ENCODE results near the gene BLTP2. TPM values are rescaled to one million over a fixed set of nuclear protein-coding genes. Genes with fewer than 3 reads are reported as not detected.
"Not testable (repeated sequence)": the region's sequence is repeated elsewhere in the genome, so short reads cannot be mapped to it uniquely, and the experiment has no call there.

Gene BLTP2
- polyA plus RNA-seq, 5 donors: 70.4 to 87.5 (median 77.3) TPM

DNA sequence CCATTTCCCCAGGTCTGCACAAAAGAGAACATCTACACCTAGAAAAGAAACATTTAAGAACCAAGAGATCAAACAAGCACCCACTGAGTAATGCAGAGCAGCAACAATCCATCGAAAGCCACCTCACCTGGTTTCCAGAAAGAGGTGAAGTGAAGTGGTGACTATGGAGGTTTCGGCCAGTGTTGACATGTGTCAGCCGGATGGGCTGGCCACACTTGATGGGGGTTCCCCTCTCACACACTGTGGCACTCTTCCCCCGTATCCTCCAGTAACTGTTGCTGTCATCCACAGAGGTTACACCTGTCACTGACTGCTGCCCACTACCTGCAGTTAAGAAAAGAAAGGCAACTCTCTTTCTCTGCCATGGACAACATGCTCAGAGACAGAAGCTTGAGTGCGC, 10.2 kb upstream of the BLTP2 start:
- no peak for DNase-seq

DNA sequence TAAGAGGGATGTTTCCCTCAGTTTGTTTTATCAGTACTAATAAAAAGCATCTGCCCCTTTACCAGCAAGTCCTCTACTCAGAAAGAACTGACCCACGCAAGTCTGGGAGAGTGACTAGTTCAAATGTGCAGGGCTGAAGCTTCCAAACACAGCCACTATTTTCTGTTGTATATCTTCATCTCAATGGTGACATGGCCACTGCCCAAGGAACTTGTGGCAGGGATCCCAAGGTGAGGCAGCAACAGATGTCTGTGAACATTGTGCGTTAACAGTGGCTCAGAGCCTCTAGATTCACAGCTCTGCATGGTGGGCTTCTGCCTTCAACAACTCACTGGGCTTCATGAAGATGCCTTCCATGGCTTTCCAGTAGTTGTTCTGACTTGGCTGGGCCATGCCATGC, 3.7 kb upstream of the BLTP2 start:
- no peak for DNase-seq

DNA sequence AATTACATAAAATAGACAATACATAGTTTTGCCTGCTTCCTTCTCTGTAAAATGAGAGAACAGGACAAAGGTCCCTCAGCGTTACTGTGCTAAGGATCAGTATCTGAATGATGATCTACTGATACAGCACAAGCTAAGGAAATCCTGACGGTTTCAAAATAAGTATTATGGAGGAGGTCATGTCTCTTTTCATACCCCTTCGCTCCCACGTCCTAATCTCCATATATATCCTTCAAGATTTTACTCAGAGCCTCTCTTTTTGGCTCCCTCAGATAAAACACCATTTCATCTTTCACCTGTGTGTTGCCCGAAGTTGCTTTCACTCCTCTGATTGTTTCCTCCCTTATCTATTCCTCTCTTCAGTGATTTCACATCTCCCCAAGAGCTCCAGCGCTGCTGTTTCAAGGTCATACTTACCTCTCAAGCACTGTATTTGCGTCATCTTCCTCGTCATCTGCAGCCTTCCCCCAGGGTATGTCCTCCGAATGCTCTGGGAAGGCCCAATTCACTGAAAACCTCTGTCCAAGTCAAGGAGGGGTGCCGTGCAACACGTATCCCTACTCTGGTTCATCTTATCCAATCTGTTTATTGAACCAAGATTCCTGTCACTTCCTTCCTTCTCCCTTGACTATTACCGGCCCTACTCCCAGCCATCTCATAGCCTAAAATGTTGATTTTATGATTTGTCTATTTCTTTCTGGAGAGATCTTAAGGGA, 1.2 kb upstream of the BLTP2 start:
- no peak for DNase-seq

- DNase-seq: no peak
Observed at GRCh38 chr17:28645576-28645939, 600 bp upstream of the BLTP2 start.

DNA sequence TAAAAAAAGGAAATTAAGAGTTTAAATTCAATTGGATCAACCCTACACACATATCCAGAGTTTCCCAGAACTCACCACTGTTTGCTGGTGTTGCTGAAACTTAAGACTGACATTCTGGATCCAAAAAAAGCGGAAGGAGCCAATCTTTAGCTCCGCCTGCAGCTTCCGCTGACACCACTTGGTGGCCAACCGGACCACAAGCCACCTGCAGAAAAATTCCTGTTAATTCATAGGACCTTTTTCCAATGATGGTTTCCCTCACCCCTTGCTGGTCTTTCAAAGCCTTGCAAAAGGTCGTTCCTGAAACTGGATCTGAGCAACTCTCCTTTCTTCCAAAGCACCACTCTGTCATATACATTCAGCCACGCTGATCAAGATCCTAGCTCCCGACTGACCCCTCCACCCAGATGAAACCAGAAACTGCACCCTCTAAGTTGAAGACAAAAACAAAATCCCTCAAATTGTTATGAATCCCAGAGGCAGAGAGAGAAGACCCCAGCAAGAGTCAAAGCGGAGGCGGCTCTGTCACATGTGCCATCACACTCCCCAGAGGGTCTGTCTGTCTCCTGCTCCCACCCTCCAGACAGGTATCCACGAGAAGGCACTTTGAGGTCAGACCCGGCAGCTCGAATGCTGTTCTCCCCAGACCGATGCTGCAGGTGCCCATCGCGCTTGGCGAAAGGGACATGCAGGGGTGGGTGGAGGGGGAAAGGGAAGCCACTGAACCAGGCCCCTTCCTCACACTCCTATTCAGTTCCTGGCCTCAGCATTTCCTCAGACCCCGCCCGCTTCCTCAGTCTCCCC, 773 bp downstream of the BLTP2 start:
- no peak for DNase-seq

DNA sequence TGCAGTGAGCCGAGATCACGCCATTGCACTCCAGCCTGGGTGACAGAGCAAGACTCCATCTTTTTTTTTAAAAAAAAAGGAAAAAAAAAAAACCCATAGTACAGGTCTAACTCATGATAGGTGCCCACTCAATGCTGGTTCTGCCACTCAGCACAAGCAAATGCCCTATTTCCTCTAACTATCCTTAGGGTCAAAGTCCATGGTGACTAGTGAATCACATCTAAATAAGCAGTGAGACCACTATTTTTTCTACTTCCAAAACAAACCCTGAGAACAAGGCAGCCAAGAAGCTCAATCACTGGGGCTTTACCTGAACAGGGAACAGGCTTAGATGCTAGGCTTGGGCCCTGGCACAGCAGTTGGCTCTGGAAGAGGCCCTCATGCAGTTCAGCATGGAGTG, 3.4 kb downstream of the BLTP2 start:
- no peak for DNase-seq

GRCh38 chr17:28635506-28635905, 9.5 kb downstream of the BLTP2 start:
- DNase-seq: no peak

DNA sequence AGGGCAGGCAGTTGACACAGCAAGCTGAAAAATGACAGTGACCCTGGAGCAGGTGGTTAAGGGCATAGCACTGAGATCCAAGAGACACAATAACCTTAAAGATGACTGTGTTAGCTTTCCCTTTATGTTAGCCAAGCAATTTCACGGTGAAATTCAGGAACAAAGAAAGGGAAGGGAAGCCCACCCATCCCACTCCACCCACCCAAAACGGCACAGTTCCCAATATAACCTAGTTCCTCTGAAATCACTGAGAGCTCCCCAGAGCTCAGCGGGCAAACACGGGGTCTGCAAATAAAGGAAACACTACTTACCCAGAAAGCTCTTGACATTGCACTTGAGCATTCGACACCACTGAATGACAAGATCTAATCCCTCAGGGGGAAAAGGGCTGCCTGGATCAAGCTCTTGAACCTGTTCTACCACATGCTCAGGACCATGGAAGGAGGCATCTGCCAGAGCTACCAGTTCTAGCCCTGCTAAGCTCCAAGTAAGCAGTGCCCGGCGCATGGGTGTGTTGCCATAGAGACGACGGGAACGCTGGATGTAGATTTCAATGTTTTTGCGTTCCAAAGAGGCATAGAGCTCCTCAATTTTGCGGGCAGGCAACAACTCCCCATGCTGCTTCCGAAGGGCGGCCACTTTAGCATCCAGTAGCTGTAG, 10.6 kb downstream of the BLTP2 start:
- DNase-seq: no peak

GRCh38 chr17:28626818-28627217, 18.1 kb downstream of the BLTP2 start:
- DNase-seq: no peak

DNA sequence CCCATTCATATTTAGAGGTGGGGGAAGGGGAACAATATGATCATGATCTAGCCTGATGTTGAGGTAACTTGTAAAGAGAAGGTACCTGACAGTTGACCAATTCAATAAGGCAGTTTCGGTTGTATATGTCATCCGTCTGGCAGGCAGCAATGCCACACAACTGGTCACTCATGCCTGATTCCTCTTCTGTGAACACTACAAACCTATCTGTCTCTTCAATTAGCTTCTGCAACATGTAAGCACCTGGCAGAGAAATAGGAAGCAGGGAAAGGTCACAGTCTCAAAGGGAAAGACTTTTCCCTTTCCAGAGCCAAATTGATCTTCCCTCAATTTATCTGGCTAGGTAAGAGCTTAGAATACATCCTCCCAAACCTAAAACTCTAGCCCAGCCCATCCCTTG, 20.8 kb downstream of the BLTP2 start:
- DNase-seq: no peak

- DNase-seq: no peak
Observed at GRCh38 chr17:28623696-28624095, 21.3 kb downstream of the BLTP2 start.

DNA sequence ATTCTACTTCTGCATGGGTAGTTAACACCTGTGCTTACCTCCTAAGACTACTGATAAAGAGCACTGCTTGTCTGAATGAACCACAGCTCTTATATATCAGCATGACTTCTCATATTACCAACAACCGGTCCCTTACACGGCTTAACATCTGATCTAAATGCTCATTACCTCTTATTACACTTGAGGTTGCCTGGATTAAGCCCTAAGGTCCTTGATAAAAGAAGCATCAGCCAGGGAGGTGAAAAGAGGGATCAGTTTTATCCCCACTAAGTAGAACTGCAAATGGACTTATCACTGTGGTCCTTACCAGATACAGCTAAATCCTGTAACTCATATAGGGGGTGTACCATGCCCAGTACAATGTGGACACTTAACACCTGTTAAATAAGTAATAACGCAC, 22.8 kb downstream of the BLTP2 start:
- DNase-seq: no peak

- no peak for DNase-seq
Observed at GRCh38 chr17:28620010-28620409, 24.9 kb downstream of the BLTP2 start.

- no peak for DNase-seq
Observed at GRCh38 chr17:28618464-28618863, 26.5 kb downstream of the BLTP2 start.

GRCh38 chr17:28616281-28616680, 28.7 kb downstream of the BLTP2 start:
- DNase-seq: no peak

DNA sequence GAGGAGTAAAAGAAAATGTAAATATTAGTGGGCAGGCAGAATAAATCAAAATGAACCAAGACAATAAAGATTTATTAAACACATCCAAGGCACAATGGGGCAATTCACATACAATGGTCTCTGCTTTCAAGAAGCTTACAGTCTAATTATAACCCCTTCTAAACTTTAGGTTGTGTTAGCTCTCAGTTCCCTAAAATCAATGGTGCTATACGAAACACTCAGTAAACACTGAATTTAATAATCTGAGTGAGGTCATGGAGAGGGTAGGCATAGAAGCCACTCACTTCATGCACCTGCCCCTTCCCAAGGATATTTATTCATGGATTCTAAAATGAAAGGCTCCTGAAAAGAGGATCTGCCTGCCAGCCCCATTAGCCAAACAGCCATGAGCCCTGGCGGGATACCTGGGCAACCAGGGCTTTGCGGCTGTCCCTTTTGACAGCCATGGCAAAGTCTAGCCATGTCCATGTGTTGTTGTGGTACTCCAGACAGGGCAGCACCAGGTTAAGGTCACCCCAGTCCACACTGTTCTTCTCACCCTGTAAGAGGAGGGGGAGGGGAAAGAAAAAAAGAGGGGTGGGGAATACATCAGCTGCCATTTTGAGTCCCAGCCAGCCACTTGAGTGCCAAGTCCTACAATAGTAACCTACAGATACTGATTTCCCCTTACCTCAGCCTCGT, 29.6 kb downstream of the BLTP2 start:
- no peak for DNase-seq

DNA sequence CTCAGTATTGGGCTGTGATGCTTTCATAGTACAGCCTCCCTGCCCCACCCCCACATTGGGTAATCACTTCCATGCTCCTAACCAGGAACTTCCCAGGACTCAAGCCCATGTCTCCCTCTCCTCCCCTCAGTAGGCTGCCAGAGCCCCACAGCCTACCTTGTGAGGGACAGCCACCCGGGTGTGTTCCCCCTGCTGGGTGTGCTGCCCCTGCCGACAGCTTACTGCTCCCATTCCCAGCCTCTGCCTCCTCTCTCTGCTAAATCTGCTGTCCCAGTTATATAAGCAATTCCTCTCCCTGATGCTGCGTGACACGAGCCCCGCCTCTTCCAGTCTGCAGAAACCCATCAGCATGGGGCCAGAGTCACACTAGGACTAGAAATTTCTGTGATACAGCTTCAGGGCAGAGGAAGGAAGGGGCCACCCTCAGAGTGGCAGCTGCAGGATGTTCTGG, 31.0 kb downstream of the BLTP2 start, which contains the start of gene RSKR:
RSKR (minus strand) TSS at position 255 of the 451 bp plus-strand sequence; CDS start at position 231, 24 bp downstream.
- no peak for DNase-seq

DNA sequence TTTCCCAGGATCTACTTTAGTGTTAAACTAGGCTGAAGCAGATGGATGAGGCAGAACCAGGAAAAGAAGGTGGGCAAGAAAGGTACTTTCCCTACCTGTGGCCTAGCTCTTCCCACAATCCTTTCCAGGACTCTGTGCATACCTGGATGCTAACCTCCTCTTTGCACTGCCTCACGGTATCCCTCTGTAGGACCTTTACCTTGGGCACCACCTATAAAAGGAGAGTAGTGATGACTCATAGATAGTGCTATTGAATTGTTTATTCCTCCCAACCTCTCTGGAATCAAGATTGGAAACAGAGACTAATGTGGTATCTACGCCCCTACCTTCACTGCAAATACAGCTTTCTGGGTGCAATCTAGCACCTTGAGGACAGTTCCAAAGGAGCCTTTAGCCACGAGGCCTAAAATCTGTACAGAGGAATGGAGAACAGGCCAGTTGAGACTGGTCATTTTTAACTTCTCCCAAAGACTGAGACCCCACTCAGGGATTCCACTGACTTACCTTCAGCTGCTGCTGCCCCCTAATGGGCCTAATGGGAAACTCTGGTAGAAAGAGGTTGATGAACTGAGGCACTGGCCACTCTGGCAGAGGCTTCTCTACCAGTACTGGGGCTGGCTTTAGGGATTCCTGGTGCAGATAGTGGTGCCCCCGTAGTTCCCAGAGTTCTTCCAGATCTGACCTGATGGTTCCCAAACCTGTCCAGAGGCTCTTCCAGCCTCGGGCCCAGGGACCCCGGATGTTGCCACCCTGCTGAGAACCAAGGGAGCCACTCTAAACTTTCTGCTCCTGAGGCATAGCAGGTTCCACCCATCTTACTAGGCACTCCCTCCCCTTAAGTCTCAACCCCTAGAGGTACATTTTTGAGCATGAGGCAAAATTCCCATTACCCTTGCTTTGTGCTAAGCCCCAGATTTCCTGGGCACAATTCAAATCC, 31.8 kb downstream of the BLTP2 start:
- peak in 1 of 2 donors; percentile 28 for DNase-seq

GRCh38 chr17:28612531-28612930, 32.4 kb downstream of the BLTP2 start:
- no peak for DNase-seq

DNA sequence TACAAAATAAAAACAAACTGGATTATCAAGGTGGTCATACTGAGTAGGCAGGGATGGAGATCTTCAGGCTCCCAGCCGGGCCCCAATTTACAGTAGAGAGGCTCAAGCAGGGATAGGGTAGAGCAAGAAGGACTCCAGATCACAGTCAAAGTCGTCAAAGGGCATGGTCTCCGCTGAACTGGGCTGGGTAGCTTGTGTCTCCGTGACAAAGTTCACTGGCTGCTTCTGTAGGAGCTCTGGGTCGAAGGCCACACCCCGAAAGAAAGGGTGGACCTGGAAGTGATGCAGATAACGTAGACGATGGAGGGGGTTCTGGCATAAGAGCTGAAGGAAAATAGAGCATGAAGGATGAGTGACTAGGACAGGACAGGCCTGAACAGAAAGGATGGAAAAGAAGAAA, 34.6 kb downstream of the BLTP2 start:
- DNase-seq: no peak

DNA sequence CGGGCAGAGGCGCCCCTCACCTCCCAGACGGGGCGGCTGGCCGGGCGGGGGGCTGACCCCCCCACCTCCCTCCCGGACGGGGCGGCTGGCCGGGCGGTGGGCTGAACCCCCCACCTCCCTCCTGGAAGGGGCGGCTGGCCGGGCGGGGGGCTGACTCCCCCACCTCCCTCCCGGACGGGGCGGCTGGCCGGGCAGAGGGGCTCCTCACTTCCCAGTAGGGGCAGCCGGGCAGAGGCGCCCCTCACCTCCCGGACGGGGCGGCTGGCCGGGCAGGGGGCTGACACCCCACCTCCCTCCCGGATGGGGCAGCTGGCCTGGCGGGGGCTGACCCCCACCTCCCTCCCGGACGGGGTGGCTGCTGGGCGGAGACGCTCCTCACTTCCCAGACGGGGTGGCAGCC, 40.9 kb downstream of the BLTP2 start:
- not testable (repeated sequence) for DNase-seq

Data from right lung (tissue), 5 donors.